ENCODE measurements around the gene MAML3.

The MAML3 gene

DNA sequence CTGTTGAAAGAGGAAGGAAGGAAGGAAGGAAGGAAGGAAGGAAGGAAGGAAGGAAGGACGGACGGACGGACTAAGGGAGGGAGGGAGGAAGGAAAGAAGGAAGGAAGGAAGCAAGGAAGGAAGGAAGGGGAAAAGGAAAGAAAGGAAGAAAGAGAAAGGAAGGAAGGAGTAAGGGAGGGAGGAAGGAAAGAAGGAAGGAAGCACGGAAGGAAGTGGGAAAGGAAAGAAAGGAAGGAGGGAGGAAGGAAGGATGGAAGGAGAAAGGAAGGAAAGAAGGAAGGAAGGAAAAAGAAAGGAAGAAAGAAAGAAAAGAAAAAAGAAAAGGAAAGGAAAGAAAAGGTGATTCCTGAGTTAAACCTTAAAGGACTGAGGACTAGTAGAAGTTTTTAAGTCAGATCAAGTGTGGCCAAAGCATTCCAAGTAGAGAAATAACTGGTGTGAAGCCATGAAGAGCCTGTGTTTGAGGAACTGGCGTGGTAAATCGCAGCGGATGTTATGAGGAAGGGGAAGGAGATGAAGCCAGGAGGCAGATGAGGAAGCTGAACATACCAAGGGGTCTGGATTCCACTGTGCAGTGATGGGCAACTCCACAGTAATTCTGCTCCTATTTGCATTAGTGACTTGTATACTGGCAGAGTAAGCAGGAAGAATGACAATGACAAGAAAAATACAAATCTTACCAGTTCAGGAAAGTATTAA, 324.9 kb downstream of the MAML3 start:
- in situ Hi-C loops (cut with HindIII; ENCODE audit: low sequenced_read_pairs): no loop called here

DNA sequence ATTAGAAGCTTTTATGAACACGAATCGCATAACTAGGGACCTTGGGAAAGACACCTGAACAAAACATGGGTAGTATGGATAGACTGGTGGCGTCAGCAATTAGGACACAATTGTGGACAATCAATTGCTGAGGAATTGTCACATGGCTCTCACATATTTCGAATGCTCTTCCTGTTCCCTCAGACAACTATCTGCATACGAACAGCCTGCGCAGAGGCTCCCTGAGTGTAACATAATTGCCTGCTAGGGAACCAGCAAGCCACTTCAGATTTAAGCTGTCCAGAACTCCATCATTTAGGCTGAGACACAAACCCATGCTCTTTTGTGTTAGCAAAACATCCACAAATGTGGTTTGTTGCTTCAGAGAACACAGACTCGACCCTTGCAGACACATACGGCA, 327.6 kb downstream of the MAML3 start:
- in situ Hi-C loops (cut with HindIII; ENCODE audit: low sequenced_read_pairs): no loop called here

GRCh38 chr4:139825523-139826014, 328.4 kb downstream of the MAML3 start:
- in situ Hi-C loops (cut with HindIII; ENCODE audit: low sequenced_read_pairs): no loop called here

DNA sequence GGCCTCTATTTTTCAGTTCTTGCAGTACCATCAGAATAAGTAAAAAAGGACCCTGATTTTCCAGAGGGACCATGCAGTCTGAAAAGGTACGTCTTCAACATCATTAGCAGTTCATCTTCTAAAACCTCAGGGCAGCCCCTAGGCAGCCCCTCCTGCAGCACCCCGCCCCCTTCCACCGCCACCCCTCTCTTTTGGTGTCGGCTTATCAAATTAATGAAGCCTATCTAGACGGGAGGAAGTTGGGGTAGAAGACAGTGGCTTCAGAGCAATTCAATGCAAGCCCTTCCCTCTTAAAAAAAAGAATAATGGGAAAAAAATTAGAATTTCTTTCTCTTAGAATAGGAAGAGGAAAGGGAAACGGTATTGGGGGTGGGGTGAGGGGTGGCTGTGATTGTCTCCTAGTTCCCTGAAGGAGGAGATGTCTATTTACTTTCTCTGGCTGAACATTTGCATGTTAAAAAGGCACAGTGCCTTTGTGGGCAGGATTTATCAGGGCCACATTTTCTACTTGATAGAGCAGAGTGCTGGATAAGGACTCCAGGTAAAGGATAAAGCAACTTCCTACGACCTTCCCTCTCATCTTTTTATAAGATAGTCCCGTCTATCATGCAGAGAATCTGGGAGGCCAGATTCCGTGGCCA, 329.0 kb downstream of the MAML3 start:
- in situ Hi-C loops (cut with HindIII; ENCODE audit: low sequenced_read_pairs): no loop called here

- in situ Hi-C loops (cut with HindIII; ENCODE audit: low sequenced_read_pairs): no loop called here
These were observed 330.2 kb downstream of the MAML3 start for GRCh38 chr4:139823746-139824145.

GRCh38 chr4:139823345-139823744, 330.6 kb downstream of the MAML3 start:
- in situ Hi-C loops (cut with HindIII; ENCODE audit: low sequenced_read_pairs): no loop called here

- in situ Hi-C loops (cut with HindIII; ENCODE audit: low sequenced_read_pairs): no loop called here
These were observed 331.6 kb downstream of the MAML3 start for GRCh38 chr4:139822391-139822790.

- in situ Hi-C loops (cut with HindIII; ENCODE audit: low sequenced_read_pairs): no loop called here
These were observed 334.9 kb downstream of the MAML3 start for GRCh38 chr4:139819082-139819481.

GRCh38 chr4:139817657-139818452, 336.1 kb downstream of the MAML3 start:
- in situ Hi-C loops (cut with HindIII; ENCODE audit: low sequenced_read_pairs): no loop called here

DNA sequence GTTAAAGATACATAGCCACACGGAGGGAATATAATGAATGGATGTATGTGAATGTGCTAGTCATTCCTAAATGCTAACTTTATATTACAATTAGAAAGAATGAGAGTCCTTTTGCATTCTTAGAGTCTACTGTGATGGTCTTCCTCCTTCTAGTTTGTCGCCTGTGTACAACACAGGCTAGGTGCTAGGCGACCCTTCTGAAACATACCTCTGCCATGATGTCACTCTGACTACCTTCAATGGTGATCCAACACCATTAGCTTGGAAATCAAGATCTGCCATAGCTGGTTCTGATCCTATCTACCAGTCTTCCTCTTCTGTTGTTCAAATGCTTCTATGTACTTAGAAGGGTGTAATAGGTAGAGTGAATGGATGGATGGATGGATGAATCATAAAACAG, 337.1 kb downstream of the MAML3 start:
- in situ Hi-C loops (cut with HindIII; ENCODE audit: low sequenced_read_pairs): no loop called here

DNA sequence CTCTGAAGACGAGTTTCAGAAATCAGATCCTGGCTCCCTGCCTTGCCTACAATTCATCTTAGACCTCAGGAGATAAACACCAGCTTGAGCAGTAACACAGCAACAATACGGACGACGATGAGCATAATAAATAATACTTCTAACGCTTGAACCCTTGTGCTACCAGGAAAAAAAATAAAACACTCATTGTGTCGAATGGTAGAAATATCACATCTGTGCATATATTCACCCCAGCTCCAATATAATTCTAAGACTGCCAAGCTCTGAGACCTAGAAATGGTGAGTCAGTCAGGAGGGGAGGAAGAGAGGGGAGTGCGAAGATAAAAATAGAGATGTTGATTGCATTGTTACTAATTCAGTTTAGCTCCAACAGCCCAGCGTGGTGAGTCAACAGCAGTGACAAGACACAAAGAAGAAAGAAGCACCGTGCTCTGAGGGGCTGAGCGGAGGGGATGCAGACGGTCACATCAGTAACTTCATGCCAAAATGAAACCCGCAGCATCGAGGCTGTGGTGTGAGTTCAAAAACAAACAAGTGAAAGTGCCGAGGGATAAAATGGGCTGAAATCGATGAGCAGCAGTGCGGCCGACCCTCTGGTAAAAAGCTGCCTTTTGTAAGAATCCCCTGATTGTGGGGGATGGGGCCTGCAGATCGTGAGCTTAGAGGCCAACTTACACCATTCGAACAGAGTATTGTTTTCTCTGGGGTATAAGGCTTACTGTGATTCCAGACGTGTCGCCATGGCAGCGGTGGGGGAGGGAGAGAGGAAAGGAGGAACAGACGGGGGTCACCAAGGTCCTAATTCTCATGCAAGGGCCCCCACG, 338.0 kb downstream of the MAML3 start:
- in situ Hi-C loops (cut with HindIII; ENCODE audit: low sequenced_read_pairs): no loop called here

- in situ Hi-C loops (cut with HindIII; ENCODE audit: low sequenced_read_pairs): loop anchor here (5.0 kb wide), 1 partner anchor 82 kb away; no protein-coding TSS in a partner anchor
These were observed 339.5 kb downstream of the MAML3 start for GRCh38 chr4:139814323-139815015.

DNA sequence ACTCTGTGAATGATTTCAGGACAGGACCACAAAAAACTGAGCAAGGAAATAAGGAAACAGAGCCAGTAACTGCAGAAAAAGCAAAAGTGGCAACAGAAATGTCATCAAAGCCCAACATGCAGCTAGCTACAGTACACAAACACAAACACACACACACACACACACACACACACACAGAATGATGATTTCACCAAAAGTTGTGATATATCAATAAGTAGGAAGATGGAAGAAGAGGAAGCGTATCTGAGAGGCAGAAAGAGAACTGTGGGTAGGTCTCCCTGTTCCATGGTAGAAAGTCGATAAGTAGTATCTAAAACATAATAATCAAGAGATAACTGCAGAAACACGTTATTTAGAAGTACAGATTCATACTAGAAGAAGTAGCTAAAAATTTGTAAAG, 340.1 kb downstream of the MAML3 start:
- in situ Hi-C loops (cut with HindIII; ENCODE audit: low sequenced_read_pairs): loop anchor here (5.0 kb wide), 1 partner anchor 82 kb away; no protein-coding TSS in a partner anchor

DNA sequence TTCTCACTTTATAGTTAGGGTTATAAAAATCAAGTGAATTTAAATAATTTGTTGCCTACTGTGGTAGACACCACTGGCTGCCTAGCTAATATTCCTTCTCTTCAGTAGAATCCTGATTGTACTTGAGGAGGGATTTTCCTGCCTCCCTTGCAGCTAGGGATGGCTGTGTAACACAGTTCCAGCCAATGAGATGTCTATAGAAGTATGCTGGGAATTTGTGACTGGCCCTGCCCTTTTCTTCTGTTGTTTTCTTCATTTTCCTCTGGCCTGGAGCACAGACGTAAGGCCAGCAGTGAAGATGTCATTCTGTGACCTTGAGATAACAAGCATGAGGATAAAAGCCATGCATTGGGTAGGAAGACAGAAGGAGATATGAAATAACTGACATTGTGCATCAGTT, 343.3 kb downstream of the MAML3 start:
- in situ Hi-C loops (cut with HindIII; ENCODE audit: low sequenced_read_pairs): loop anchor here (5.0 kb wide), 1 partner anchor 78 kb away; no protein-coding TSS in a partner anchor

- in situ Hi-C loops (cut with HindIII; ENCODE audit: low sequenced_read_pairs): loop anchor here (5.0 kb wide), 1 partner anchor 77 kb away; no protein-coding TSS in a partner anchor
These were observed 344.2 kb downstream of the MAML3 start for GRCh38 chr4:139809757-139810140.

- in situ Hi-C loops (cut with HindIII; ENCODE audit: low sequenced_read_pairs): no loop called here
These were observed 344.9 kb downstream of the MAML3 start for GRCh38 chr4:139808808-139809756.

DNA sequence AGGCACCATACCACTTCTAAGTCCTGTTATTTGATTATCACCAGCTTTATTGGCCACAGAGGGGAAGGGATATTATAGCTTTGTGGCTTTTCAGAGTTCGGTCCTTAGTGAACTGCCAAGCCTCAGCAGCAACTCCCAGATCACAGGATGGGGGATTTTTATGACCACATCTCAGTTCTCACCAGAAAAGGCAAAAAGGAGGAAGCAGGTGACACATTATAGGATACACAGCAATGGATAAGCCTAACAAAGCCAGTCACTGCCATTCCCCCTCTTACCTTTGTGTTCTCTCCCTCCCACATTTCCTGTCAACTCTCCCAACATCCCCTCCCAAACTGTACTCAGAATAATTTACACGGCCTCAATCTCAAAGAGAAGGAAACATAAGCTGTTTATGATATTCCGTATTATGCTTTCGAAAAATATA, 345.6 kb downstream of the MAML3 start:
- in situ Hi-C loops (cut with HindIII; ENCODE audit: low sequenced_read_pairs): no loop called here

DNA sequence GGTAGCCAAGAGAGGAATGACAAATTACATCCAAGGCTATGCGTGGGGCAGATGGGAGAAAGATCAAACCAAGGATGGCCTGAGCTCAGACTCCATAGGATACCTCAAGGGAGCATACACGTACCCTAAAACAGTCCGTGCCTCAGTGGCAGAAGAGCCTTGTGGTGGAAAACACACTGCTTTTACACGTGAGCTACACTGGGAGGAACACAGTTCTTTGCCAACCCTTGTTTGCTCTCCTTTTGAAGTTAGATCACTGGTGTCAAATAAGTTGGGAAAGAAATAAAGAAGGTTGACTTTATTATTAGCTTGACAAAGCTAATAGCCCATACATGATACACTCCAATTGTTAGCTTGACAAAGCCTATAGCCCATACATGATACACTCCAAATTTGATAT, 346.5 kb downstream of the MAML3 start:
- in situ Hi-C loops (cut with HindIII; ENCODE audit: low sequenced_read_pairs): no loop called here

GRCh38 chr4:139806929-139807328, 347.1 kb downstream of the MAML3 start:
- in situ Hi-C loops (cut with HindIII; ENCODE audit: low sequenced_read_pairs): no loop called here

Measured in endothelial cell of hepatic sinusoid (primary cell).